Body of pancreas (tissue), 4 donors: ENCODE data around the gene SULT1E1. TPM values are rescaled to one million over a fixed set of nuclear protein-coding genes. Genes with fewer than 3 reads are reported as not detected.

ENCODE experiments used
- ATAC-seq: fragments of 150-250 bp; one replicate; pipeline ENCODE4 v1.9.1; 2016
- DNase-seq, 4 donors: peaks; one replicate each; pipeline ENCODE4 v3.0.0-alpha.2; 2019
- H3K27ac ChIP-seq, 4 donors: fragments of 200-600 bp; sonication (generic); 1 replicate in 3 of 4; 2 replicates in 1 of 4; pipeline versions ENCODE4 v1.5.1 to v1.6.1; 2016 to 2019; ENCODE audit warnings: mild to moderate bottlenecking in 1 of 4, mixed read lengths in 1 of 4, moderate library complexity in 1 of 4
- H3K27me3 ChIP-seq, 2 donors: fragments of 200-600 bp; sonication (generic); one replicate each; pipeline ENCODE4 v1.6.0; 2016; ENCODE audit warnings: mild to moderate bottlenecking in 1 of 2
- H3K36me3 ChIP-seq, 2 donors: fragments of 200-600 bp; sonication (generic); replicated peaks in 1 of 2; 2 replicates each; pipeline ENCODE4 v1.5.1; 2016; ENCODE audit warnings: low read depth in 2 of 2; ENCODE audit not compliant: insufficient read depth in 1 of 2
- H3K4me1 ChIP-seq: fragments of 200-600 bp; sonication (generic); one replicate; pipeline ENCODE4 v1.6.0; 2016
- H3K4me3 ChIP-seq, 2 donors: fragments of 200-600 bp; sonication (generic); 1 replicate in 1 of 2; 2 replicates in 1 of 2; pipeline ENCODE4 v1.5.1; 2016 to 2019
- H3K9me3 ChIP-seq, 3 donors: fragments of 200-600 bp; sonication (generic); 1 replicate in 2 of 3; 2 replicates in 1 of 3; pipeline ENCODE4 v1.5.1; 2016
- CTCF ChIP-seq, 7 experiments: fragments of 450-650 bp in 4 of 7; fragments of 200-600 bp in 3 of 7; sonication (generic) in 3 of 7; IDR thresholded peaks; one replicate each; pipeline ENCODE4 v1.5.1; 2016 to 2019; ENCODE audit warnings: antibody characterized with exemption in 7 of 7
- POLR2A ChIP-seq, 3 donors: fragments of 450-650 bp; IDR thresholded peaks; one replicate each; pipeline ENCODE4 v1.6.1; 2016; ENCODE audit warnings: antibody characterized with exemption in 3 of 3, mild to moderate bottlenecking in 2 of 3
- WGBS, 2 donors: methylation state at CpG; one replicate each; pipeline ENCODE4 v1.1.5; 2017; 5-methylcytosine and 5-hydroxymethylcytosine counted together
- intact Hi-C: fragments of 100-400 bp; cut with DNase I; formaldehyde crosslinking; loops from one replicate; pipeline ENCODE4 v1.15.1; 2023
- total RNA-seq, 2 donors: library from RNA; depleted of rRNA; stranded (reverse); fragments of >200 nt; gene quantifications; one replicate each; pipeline ENCODE4 v1.1.0, GENCODE V29; 2016

SULT1E1 gene
- total RNA-seq, 2 donors from 2014 or later: 1.3 TPM; not detected in 1

GRCh38 chr4:69860521-69861298 lies 765 bp upstream of the SULT1E1 start:
- intact Hi-C loops: no loop called here
- TF ChIP-seq POLR2A (IDR thresholded peaks at IDR 0.05) (no peak), CTCF (IDR thresholded peaks at IDR 0.05) (no peak)
- no peak for ATAC-seq
- peaks cover 15% of the 10 kb centered on the region for H3K4me1 ChIP-seq
- no peaks in the 10 kb centered on the region for H3K9me3 ChIP-seq
- no peak overlapping the region for H3K4me3 ChIP-seq
- H3K27me3 ChIP-seq: no peaks in the 10 kb centered on the region
- no peak for DNase-seq
- WGBS, 2 donors: 53 to 59% methylated on average over 1 of the region's 1 CpG
- H3K27ac ChIP-seq: no peak overlapping the region
- no peaks in the 10 kb centered on the region for H3K36me3 ChIP-seq

DNA sequence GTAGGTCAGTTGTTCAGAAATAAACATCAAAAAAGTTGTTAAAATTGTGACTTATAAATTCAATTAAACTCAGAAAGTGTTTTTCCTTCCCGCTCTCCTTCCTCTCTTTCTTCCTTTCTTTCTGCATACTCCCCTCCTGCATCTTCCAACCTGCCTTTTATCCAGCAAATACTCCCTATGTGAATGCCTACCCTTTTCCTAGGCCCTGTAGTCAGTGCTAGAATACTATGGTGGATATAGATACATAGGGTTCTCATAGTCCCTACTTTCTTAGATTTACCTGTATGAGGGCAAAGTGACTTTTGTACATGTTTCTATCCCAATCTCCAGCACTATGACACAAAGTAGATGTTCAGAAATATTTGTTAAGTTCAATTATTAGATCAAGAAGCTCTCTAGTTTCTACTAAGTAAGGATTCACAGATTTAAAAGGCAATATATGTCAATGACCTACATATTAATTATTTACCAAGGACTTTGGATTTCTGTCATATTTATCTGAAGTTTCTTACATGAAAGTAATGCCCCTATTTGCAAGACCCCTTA lies 732 bp downstream of the SULT1E1 start:
- TF ChIP-seq CTCF (IDR thresholded peaks at IDR 0.05): no peak
- no peak for TF ChIP-seq POLR2A (IDR thresholded peaks at IDR 0.05)
- no peaks in the 10 kb centered on the region for H3K36me3 ChIP-seq
- no peak overlapping the region for H3K27ac ChIP-seq
- DNase-seq (no peak), ATAC-seq (no peak)
- H3K27me3 ChIP-seq: no peaks in the 10 kb centered on the region
- no peaks in the 10 kb centered on the region for H3K9me3 ChIP-seq
- H3K4me1 ChIP-seq: peaks cover 15% of the 10 kb centered on the region
- WGBS, 2 donors: 76 to 95% methylated on average over 1 of the region's 1 CpG
- H3K4me3 ChIP-seq: no peak overlapping the region
- intact Hi-C loops: no loop called here

DNA sequence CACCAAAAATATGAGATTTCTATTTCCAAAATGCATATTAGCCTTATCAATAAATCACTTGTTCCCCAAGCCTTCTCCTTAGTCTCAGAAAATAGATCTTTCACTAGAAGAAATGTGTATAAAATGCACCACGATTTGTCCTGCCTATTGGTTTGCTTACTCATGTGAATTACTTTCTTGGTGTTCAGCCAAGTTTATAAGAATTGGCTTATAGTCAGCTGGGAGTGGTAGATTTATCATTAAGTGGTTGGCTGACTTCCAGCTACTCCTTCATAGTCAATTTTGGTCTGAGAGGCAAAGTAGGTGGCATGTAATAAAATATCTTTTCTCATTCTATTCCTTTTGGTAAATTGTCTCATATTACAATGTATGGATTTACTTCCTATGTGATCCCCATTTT lies 1.3 kb downstream of the SULT1E1 start:
- Histone ChIP-seq H3K9me3 (no peaks in the 10 kb centered on the region), H3K36me3 (no peaks in the 10 kb centered on the region), H3K27me3 (no peaks in the 10 kb centered on the region), H3K4me1 (peaks cover 15% of the 10 kb centered on the region), H3K4me3 (no peak overlapping the region), H3K27ac (no peak overlapping the region)
- DNase-seq: peak in 2 of 4 donors; percentile 18 to 41
- 0% methylated on average over 1 of the region's 1 CpG for WGBS, 2 donors
- intact Hi-C loops: no loop called here
- TF ChIP-seq CTCF (IDR thresholded peaks at IDR 0.05) (no peak), POLR2A (IDR thresholded peaks at IDR 0.05) (no peak)
- peak; percentile 47 for ATAC-seq

DNA sequence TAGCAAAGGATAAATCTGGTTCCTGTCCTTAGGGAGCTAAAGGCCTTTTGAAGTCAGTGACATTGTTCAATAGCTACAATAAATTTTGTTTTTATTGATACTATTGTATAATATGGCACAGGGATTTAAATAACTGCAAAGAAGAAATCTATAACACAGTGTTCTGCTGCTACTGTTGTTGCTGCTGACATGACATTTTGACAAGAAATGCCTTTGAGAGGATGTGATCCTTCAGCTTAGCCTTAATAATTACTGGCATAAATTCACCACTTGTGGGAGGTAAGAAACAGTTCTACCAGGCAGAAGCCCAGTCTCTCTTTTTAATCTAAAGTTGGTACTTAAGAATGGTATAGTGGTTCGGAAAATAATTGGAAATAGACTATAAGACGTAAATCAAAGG lies 4.1 kb downstream of the SULT1E1 start:
- Histone ChIP-seq H3K27ac (no peak overlapping the region), H3K36me3 (no peaks in the 10 kb centered on the region), H3K4me1 (peaks cover 15% of the 10 kb centered on the region), H3K9me3 (no peaks in the 10 kb centered on the region), H3K27me3 (no peaks in the 10 kb centered on the region), H3K4me3 (no peak overlapping the region)
- ATAC-seq (no peak), DNase-seq (no peak)
- intact Hi-C loops: no loop called here
- TF ChIP-seq CTCF (IDR thresholded peaks at IDR 0.05) (no peak), POLR2A (IDR thresholded peaks at IDR 0.05) (no peak)
- WGBS, 2 donors: 82 to 98% methylated on average over 2 of the region's 2 CpGs

DNA sequence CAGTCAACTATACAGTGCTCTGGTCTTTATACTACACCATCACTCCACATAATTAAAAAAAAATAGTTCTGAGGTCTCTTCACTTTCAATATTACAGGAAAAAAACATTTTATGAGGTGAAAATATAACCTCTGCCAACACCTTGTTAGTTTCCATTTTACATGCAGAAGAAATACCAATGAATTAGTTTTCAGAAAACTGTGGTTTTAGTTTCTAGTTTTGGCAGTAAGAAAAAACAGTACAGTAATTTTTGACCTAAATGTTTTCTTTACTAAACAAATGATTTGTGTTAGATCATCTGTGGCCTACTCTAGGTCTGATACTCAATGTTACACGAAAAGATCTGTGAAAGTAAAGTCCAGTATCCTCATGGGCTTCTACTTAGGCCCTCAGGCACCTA lies 10.0 kb downstream of the SULT1E1 start:
- DNase-seq (no peak), ATAC-seq (no peak)
- 39 to 44% methylated on average over 1 of the region's 1 CpG for whole genome bisulfite sequencing, 2 donors
- H3K4me3 ChIP-seq: no peak overlapping the region
- H3K9me3 ChIP-seq: no peaks in the 10 kb centered on the region
- TF ChIP-seq POLR2A (IDR thresholded peaks at IDR 0.05): no peak
- no peak for TF ChIP-seq CTCF (IDR thresholded peaks at IDR 0.05)
- no peaks in the 10 kb centered on the region for H3K4me1 ChIP-seq
- intact Hi-C loops: no loop called here
- H3K36me3 ChIP-seq: no peaks in the 10 kb centered on the region
- H3K27ac ChIP-seq: no peak overlapping the region
- H3K27me3 ChIP-seq: no peaks in the 10 kb centered on the region
